ENCODE data around the gene CDKN1B. TPM values are rescaled to one million over a fixed set of nuclear protein-coding genes. Genes with fewer than 3 reads are reported as not detected.

Gene CDKN1B
- total RNA-seq, 4 donors from 2014 or later, result 37.7 to 66.0 (median 48.1) TPM

- Histone ChIP-seq H3K27me3 (no peaks in the 10 kb centered on the region), H3K9me3 (no peaks in the 10 kb centered on the region), H3K27ac (peak overlapping the region; percentile 98 to 100 (median 98)), H3K4me3 (peak overlapping the region; percentile 74 to 89 (median 78)), H3K4me1 (peaks cover 0 to 26% (median 11%) of the 10 kb centered on the region in 4 donors), H3K36me3 (peaks cover 0 to 12% (median 0%) of the 10 kb centered on the region in 3 donors)
- TF ChIP-seq CTCF (IDR thresholded peaks at IDR 0.05), result peak in 3 of 6 experiments; percentile 22 to 38 (median 34)
- TF ChIP-seq POLR2A (IDR thresholded peaks at IDR 0.05), result peak; percentile 81 to 82
- peak; percentile 94 to 98 (median 96) for DNase-seq
Measured at GRCh38 chr12:12725086-12725955, 8.2 kb downstream of the CDKN1B start.

- TF ChIP-seq POLR2A (IDR thresholded peaks at IDR 0.05) (no peak), CTCF (IDR thresholded peaks at IDR 0.05) (no peak)
- H3K36me3 ChIP-seq, result peaks cover 0 to 5% (median 0%) of the 10 kb centered on the region in 3 donors
- H3K4me3 ChIP-seq, result peak overlapping the region; percentile 74 to 89 (median 78)
- no peaks in the 10 kb centered on the region for H3K9me3 ChIP-seq
- peaks cover 0 to 18% (median 5%) of the 10 kb centered on the region in 4 donors for H3K4me1 ChIP-seq
- H3K27ac ChIP-seq, result peak overlapping the region; percentile 95 to 100 (median 98)
- H3K27me3 ChIP-seq, result no peaks in the 10 kb centered on the region
- no peak for DNase-seq
Measured at GRCh38 chr12:12725956-12726554, 8.9 kb downstream of the CDKN1B start.

- H3K27ac ChIP-seq, result peak overlapping the region; percentile 20 to 100 (median 98)
- peak overlapping the region; percentile 74 to 89 (median 78) for H3K4me3 ChIP-seq
- TF ChIP-seq POLR2A (IDR thresholded peaks at IDR 0.05) (no peak), CTCF (IDR thresholded peaks at IDR 0.05) (no peak)
- H3K27me3 ChIP-seq, result no peaks in the 10 kb centered on the region
- no peaks in the 10 kb centered on the region for H3K36me3 ChIP-seq
- no peaks in the 10 kb centered on the region for H3K9me3 ChIP-seq
- DNase-seq, result no peak
- H3K4me1 ChIP-seq, result peaks cover 0 to 13% (median 3%) of the 10 kb centered on the region in 4 donors
Measured at GRCh38 chr12:12726555-12727093, 9.5 kb downstream of the CDKN1B start.

GRCh38 chr12:12731178-12731577 is 14.0 kb downstream of the CDKN1B start:
- DNase-seq, result no peak
- Histone ChIP-seq H3K4me1 (peaks cover 0 to 13% (median 0%) of the 10 kb centered on the region in 4 donors), H3K9me3 (no peaks in the 10 kb centered on the region), H3K36me3 (no peaks in the 10 kb centered on the region), H3K27me3 (no peaks in the 10 kb centered on the region), H3K4me3 (no peak overlapping the region), H3K27ac (no peak overlapping the region)
- TF ChIP-seq POLR2A (IDR thresholded peaks at IDR 0.05) (no peak), CTCF (IDR thresholded peaks at IDR 0.05) (no peak)

- Histone ChIP-seq H3K27ac (no peak overlapping the region), H3K4me3 (no peak overlapping the region), H3K4me1 (peaks cover 0 to 8% (median 0%) of the 10 kb centered on the region in 4 donors), H3K27me3 (no peaks in the 10 kb centered on the region), H3K36me3 (no peaks in the 10 kb centered on the region), H3K9me3 (no peaks in the 10 kb centered on the region)
- no peak for DNase-seq
- TF ChIP-seq CTCF (IDR thresholded peaks at IDR 0.05), result no peak
- no peak for TF ChIP-seq POLR2A (IDR thresholded peaks at IDR 0.05)
Measured at GRCh38 chr12:12731785-12732184, 14.6 kb downstream of the CDKN1B start.
